RCC 7860 (cell line): ENCODE measurements around the gene GORAB.

Experiments used
- DNase-seq: peaks from one replicate; pipeline ENCODE4 v3.0.0-alpha.2; 2015; ENCODE audit warnings: low spot score
- FAIRE-seq: peaks from 2 replicates; lab custom pipeline; 2012; peaks lifted over from hg19 to GRCh38; lab: Jason Lieb, UNC

GORAB gene

GRCh38 chr1:170587253-170587593, 55.3 kb downstream of the GORAB start:
- DNase-seq (no peak), FAIRE-seq (no peak)

GRCh38 chr1:170590921-170591705, 59.1 kb downstream of the GORAB start:
- FAIRE-seq (no peak), DNase-seq (no peak)

DNA sequence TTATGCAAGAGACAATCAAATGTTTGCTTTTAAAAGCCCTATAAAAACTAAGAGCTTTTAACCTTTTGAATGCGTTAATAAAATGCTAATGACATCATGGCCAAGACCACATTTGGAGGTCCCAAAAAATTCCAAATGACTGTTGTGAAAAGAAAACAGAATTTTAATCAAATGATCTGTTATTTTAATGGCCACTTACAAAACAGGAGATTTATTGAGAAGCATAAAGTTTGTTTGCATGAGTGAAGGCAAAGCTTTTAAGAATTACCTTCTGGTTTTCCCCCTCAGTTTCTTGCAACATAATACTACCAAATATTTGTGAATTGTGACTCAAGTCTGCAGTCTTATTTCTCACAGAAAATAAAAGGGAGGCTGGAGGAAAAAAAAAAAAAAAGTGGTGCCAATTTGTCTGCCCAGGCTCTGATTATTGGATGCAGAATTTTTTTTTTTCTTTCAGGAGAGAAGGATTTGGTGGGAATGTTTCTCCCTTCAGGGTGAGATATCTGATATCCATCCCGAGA, 60.7 kb downstream of the GORAB start:
- FAIRE-seq = no peak
- DNase-seq = no peak

GRCh38 chr1:170593173-170594011, 61.4 kb downstream of the GORAB start:
- no peak for DNase-seq
- FAIRE-seq = no peak

DNA sequence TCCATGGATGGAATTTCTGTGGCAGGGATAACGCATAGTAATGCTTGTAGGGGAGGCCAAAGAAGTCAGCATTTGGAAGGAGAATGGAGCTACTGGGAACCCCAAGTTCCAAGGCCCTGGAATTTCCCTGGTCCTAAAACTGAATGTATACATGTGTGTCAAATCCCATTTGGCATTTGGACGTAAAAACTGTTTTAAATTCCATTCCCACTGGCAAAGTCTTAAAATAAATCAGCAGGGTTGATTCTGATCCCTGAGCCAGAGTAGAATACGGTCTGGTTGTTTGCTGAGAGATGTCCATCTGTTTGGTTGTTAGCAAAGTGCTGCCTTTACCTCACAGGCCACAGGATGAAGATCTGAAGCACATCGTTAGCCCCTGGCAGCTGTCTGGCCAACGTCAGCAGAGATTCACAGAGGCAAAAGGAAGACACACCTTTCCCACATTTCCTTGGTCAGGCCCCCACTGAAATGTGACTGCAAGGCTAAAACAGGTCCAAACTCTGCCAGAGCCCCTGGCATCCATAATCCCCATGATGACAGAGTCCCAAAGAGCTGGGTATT, 62.2 kb downstream of the GORAB start:
- DNase-seq = no peak
- FAIRE-seq = no peak

GRCh38 chr1:170596701-170597100, 64.7 kb downstream of the GORAB start:
- FAIRE-seq (no peak), DNase-seq (no peak)

GRCh38 chr1:170598618-170599017, 66.7 kb downstream of the GORAB start:
- DNase-seq = no peak
- no peak for FAIRE-seq

DNA sequence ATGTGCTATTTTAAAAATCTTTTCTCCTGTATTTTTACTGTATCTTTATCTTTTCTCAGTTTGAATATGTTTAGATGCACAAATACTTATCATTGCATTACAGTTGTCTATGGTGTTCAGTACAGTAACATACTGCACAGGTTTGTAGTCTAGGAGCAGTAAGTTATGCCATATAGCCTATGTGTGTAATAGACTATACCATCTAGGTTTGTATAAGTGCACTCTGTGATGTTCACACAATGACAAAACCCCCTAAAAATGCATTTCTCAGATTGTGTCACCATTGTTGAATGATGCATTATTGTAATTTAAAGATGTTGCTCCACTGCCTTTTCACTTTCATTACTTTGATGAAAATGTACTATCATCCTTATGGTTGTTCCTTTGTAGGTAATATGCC, 67.1 kb downstream of the GORAB start:
- FAIRE-seq (no peak), DNase-seq (no peak)

- DNase-seq = no peak
- no peak for FAIRE-seq
These were observed 69.9 kb downstream of the GORAB start for GRCh38 chr1:170601866-170602265.
